GM18873 (cell line): ENCODE results near the gene TCFL5.
"Not testable (repeated sequence)": the region's sequence is repeated elsewhere in the genome, so short reads cannot be mapped to it uniquely, and the experiment has no call there.

Experiments used
- ATAC-seq: cut with Tn5 transposase; IDR thresholded peaks from one replicate; pipeline ENCODE4 v1.9.1; 2021; ENCODE audit warnings: mild to moderate bottlenecking, moderate library complexity, moderate number of reproducible peaks; ENCODE audit not compliant: unreplicated experiment, low FRiP score

The TCFL5 gene

GRCh38 chr20:62858058-62858830 lies 3.4 kb downstream of the TCFL5 start:
- no peak for ATAC-seq

GRCh38 chr20:62856931-62857619 lies 4.5 kb downstream of the TCFL5 start:
- ATAC-seq: no peak

GRCh38 chr20:62855120-62855519 lies 6.5 kb downstream of the TCFL5 start:
- ATAC-seq: no peak

GRCh38 chr20:62854121-62854520 lies 7.5 kb downstream of the TCFL5 start:
- ATAC-seq: no peak

GRCh38 chr20:62853304-62853703 lies 8.3 kb downstream of the TCFL5 start:
- not testable (repeated sequence) for ATAC-seq

GRCh38 chr20:62852841-62853240 lies 8.8 kb downstream of the TCFL5 start:
- ATAC-seq: no peak

GRCh38 chr20:62852196-62852595 lies 9.4 kb downstream of the TCFL5 start:
- ATAC-seq: no peak

GRCh38 chr20:62850333-62850974 lies 11.2 kb downstream of the TCFL5 start:
- ATAC-seq: no peak

- ATAC-seq: no peak
Measured at GRCh38 chr20:62849431-62849830, 12.2 kb downstream of the TCFL5 start.

DNA sequence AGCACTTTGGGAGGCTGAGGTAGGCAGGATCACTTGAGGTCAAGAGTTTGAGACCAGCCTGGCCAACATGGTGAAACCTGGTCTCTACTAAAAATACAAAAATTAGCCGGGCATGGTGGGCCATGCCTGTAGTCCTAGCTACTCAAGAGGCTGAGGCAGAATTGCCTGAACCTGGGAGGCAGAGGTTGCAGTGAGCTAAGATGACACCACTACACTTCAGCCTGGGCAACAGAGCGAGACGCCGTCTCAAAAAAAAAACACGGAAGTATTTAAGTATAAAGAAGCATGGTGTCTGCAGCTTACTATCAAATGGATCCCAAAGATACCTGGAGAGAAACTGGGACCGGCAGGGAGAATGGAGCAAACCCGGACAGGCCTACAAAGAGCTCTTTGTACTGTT lies 12.7 kb downstream of the TCFL5 start:
- not testable (repeated sequence) for ATAC-seq

DNA sequence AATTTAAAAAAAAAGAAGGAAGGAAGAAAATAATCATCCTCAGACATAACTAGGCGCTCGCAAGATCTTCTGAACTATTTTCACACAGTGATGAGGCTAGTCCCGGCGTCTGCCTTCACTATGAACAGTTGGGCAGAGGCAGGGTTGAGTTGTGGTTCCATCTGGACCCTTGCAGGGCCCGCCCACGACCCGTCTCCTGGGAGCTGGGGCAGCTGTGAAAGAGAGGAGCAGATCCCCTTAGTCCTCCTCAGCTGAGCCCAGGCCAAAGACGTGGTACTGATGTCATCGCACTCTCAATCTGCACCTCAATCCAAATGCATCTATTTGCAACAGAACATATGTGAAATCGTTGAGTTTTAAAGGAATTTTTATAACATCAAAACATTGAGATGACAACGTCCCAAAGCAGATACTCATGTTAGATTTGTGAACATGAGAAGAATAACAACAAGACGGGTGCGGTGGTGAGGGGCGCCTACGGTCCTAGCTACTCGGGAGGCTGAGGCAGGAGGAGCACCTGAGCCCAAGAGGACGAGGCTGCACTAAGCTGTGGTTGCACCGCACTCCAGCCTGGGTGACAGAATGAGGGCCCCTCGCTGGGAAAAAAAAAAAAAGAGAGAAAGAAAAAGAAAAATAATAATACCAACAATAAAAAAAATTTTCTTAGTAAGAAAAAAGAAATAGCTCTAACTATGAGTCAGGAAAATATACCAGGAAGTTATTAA lies 15.3 kb downstream of the TCFL5 start:
- no peak for ATAC-seq

DNA sequence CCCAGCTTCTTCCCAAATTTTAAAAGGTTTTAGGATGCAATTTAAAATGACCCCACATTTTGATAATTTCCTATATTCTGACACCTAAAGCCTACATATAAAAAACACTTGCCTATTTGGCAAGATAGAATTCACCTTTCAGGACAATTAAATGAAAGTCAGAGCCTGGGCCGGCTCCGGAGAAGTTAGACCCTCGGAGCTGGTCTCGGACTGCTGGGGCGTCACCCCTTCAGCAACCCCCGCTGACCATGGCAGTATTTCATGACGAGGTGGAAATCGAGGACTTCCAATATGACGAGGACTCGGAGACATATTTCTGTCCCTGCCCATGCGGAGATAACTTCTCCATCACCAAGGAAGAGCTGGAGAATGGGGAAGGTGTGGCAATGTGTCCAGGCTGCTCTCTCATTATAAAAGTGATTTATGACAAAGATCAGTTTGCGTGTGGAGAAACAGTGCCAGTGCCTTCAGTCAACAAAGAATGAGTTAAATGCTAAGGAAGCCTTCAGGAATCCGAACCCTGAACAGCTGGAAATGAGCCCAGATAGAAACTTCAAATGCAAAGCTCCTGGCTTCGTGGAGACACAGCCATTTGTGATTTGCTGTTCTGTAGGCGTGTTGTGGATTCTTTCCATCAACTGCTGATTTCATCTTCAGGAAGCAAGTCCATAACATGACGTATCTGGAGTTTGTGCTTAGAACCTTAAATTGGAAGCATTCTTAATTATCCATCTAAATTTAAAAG lies 16.0 kb downstream of the TCFL5 start:
- no peak for ATAC-seq

- no peak for ATAC-seq
Measured at GRCh38 chr20:62844182-62844581, 17.4 kb downstream of the TCFL5 start.

GRCh38 chr20:62843656-62844055 lies 18.0 kb downstream of the TCFL5 start:
- no peak for ATAC-seq

DNA sequence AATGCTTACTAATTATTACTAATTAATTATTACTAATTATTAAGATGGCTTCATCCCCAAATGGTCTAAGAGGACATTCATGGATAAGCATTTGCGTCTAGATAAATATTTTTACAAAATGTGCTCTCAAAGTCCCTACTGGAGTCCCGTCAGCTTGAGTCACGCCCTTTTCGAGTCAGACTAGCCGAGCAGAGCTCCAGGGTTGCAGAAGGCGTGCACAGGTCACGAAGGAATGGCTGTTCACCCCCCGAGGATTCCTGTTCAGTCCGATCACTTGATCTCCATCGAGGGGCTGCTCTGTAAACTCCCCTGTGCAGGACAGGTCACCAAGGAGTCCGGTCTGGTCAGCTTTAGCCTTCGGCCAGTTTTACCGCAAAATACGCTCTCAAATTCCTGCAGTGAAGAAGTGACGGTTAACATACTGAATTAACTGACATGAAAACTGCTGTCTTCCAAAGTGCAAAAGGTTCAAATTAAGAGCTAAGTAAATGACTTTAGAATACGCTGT lies 19.9 kb downstream of the TCFL5 start:
- no peak for ATAC-seq

- no peak for ATAC-seq
Measured at GRCh38 chr20:62840244-62841197, 21.1 kb downstream of the TCFL5 start.

DNA sequence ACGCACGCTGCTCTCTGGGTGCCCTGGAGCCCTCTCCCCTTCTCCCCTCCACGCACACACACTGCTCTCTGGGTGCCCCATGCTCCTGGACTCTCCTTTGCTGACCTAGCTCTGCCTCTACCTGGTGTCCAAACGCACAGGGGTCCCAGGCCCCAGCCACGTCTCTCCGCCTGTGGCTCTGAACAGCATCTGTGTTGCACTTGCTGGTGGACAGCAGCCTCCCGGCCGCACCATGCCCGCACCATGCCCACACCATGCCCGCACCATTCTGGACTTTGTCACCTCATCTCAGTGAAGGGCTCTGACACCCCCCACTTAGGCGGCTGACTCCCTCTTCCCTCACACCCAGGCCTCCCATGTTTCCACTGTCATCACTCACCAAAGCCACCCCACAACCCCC lies 21.8 kb downstream of the TCFL5 start:
- ATAC-seq: no peak

GRCh38 chr20:62839261-62839660 lies 22.4 kb downstream of the TCFL5 start:
- no peak for ATAC-seq
